GM18499 (cell line): Measurements from ENCODE around the gene CBX6.
"Not testable (repeated sequence)": the region's sequence is repeated elsewhere in the genome, so short reads cannot be mapped to it uniquely, and the experiment has no call there.

ENCODE experiments used
- ATAC-seq: cut with Tn5 transposase; IDR thresholded peaks from one replicate; pipeline ENCODE4 v1.9.1; 2021; ENCODE audit warnings: moderate number of reproducible peaks; ENCODE audit not compliant: insufficient read depth, unreplicated experiment

CBX6 gene

DNA sequence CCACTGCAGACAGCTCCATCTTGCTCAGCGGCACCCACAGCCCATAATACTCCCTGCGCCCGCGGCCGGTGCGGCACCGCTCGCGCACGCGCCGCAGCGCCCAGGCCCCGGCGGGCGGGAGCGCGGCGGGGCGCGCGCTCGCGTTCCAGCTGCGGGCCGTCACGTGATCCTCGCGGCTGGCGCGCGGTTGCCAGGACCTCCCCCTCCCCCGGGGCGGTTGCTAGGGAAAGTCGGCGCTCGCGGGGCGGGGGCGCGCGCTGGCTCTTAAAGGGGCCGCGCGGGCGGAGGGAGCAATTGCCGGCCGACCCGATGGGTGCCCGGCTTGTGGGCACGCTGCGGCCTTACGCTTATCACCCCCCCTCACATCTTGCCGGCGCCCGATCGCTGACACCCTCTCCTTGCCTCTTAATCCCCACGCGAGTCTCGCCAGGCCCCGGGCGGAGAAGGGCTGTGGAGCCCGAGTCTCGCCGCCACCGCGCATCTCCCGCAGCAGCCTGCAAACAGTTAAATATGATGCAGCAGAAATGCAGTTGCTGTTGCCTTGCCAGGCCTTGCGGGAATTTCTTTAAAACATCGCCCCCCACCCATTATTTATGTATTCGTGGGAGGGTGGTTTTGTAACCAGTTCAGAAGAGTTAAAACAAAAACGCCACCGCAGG, at the start of gene CBX6:
TSS of gene CBX6 (minus strand) at position 45 of the 659 bp plus-strand sequence. CDS start at position 19, 26 bp downstream.
- no peak for ATAC-seq

GRCh38 chr22:38921806-38922205, 49.8 kb upstream of the CBX6 start:
- ATAC-seq = no peak

DNA sequence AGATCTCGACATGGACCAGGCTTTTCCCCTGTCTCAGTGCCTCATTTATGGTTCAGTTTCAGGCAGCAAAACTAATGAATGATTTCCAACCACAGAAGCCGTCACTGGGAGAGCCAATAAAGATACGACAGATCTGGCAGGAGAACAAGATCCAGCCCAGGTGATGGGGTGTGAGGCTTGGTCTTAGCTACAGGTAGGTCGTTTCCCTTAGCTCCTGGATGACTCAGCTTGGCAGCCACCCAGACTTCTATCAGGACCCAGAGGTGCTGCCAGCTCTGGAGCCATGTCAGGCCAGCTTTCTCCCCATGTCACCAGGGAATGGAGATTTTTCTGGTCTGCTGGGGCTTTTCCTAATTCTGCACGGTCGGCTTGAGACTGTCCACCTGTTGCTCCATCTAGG, 49.1 kb upstream of the CBX6 start:
- no peak for ATAC-seq

DNA sequence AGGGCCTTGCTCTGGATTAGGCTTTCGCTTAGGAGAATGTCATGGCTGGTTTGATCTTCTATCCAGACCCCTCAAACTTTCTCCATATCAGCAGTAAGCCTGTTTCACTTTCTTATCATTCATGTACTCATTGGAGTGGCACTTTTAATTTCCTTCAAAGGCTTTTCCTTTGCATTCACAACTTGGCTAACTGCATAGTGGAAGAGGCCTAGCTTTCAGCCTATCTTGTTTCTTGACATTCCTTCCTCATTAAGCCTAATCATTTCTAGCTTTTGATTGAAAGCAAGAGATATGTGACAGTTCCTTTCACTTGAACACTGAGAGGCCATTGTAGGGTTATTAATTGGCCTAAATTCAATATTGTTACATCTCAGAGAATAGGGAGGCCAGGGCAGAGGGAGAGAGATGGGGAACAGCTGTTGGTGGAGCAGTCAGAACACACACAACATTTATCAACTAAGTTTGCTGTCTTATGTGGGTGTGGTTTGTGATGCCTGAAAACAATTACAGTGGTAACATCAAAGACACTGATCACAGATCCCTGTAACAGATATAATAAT, 47.7 kb upstream of the CBX6 start:
- no peak for ATAC-seq

DNA sequence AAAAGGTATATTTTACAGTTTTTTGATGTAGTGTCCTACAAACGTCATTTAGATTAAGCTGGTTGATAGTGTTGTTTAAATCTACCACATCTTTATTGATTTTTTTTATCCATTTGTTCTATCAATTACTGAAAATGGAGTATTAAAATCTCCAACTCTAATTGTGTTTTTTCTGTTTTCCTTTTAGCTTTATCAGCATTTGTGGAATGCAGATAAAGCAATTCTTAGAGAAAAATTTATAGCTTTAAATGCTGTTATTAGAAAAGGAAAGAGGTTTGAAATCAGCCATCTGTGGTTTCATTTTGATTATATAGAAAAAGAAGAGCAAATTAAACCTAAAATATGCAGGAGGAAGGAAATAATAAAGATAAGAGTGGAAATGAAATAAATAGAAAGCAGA, 39.4 kb upstream of the CBX6 start:
- ATAC-seq = no peak

GRCh38 chr22:38907767-38908166, 35.8 kb upstream of the CBX6 start:
- ATAC-seq = no peak

GRCh38 chr22:38906052-38906451, 34.0 kb upstream of the CBX6 start:
- no peak for ATAC-seq

- not testable (repeated sequence) for ATAC-seq
These were observed 32.1 kb upstream of the CBX6 start for GRCh38 chr22:38904052-38904617.

DNA sequence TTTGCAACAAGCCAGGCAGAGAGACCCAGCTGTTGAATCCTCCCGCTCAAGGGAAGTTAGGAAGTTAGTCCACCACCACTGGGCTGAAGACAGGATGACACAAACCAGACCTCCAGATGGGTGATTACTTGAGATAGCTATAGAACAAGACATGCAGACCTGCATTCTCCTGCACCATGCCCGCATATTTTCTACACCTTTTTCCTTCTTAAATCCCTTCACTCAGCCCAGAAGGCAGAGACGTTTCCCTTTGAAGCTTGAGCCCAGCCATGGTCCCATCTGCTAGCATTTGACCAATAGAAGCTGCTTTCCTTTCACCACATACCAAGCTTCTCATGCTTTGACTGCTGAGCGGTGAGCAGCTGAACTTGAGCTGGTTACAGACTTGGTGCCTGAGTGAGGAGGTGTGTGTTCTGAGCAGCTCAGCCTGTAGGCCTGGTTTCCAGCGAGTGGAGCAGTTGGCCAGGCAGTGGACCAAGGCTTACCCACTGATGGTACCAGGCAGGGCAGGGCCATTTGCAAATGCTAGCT, 29.2 kb upstream of the CBX6 start:
- ATAC-seq = no peak

- ATAC-seq = no peak
These were observed 28.7 kb upstream of the CBX6 start for GRCh38 chr22:38900677-38901076.

GRCh38 chr22:38891256-38891655, 19.2 kb upstream of the CBX6 start:
- no peak for ATAC-seq

DNA sequence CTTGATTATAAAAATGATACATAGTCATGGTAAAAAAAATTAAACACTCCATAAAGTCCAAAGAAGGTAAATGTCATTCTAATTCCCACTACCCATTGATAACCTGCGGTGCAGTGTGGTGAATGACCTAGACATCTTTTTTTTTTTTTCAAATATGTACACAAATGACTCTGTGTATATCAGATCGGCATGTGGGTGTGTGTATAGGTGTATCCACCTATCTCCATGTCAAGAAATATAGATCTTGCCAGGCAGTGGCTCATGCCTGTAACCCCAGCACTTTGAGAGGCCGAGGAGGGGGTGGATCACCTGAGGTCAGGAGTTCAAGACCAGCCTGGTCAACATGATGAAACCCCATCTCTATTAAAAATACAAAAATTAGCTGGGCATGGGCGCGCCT, 18.4 kb upstream of the CBX6 start:
- no peak for ATAC-seq

DNA sequence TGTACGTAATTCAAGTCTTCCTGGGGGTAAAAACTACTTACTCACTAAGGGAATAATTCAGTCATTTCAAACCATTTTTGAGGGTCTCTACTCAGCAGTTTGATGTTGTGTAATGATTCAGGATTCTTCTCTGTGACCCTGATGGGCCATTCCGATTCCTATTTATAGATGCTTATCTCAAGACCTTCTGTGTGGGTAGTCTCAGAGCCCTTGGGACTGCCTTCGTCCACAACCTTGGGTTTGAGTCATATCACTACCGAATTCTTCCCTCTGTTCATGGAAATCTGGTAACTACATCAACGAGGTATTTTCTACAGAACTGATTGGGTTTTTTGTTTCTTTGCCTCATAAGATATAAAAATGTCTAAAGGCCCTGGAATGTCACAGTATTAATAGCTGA, 14.3 kb upstream of the CBX6 start:
- ATAC-seq = no peak

GRCh38 chr22:38882972-38883622, 11.1 kb upstream of the CBX6 start:
- no peak for ATAC-seq

DNA sequence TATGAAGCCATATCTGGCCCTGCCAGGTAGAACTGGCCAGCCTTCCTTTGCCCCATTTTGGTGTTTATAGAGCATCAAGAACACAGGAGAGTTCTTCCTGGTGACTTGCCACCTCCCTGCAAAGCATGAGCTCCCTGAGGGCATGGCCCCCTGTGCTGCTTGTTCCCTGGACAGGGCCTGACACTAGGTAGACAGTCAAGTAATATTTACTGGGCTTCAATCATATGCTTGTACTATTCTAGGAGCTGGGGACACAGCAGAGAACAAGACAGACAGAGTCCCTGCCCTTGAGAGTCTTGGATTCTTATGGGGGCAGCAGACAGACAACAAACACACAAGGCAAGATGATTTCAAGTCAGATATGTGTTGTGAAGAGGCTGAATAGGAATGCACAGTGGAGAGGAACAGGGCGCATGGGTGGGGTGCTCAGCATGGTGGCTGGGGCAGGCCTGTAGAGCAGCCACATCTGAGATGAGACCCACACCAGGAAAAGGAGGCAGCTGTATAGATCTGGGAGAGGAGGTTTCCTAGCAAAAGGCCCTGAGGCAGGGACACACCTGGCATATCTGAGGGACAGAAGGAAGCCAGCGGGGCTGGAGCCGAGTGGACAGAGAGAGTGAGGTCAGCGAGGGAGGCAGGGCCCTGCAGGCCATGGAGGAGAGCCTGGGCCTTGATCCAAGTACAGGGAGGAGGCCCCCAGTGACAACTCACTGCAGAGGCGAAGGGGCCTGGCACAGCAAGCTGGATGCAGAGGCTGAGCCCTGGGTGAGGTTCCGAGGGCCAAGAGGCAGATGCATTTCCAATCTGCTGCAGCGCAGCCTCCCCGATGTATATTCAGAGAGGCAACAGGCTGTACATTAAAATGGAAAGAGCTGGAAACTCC, 10.2 kb upstream of the CBX6 start:
- no peak for ATAC-seq

- no peak for ATAC-seq
These were observed 9.5 kb upstream of the CBX6 start for GRCh38 chr22:38881464-38881871.

GRCh38 chr22:38879961-38880360, 7.9 kb upstream of the CBX6 start:
- ATAC-seq = no peak

DNA sequence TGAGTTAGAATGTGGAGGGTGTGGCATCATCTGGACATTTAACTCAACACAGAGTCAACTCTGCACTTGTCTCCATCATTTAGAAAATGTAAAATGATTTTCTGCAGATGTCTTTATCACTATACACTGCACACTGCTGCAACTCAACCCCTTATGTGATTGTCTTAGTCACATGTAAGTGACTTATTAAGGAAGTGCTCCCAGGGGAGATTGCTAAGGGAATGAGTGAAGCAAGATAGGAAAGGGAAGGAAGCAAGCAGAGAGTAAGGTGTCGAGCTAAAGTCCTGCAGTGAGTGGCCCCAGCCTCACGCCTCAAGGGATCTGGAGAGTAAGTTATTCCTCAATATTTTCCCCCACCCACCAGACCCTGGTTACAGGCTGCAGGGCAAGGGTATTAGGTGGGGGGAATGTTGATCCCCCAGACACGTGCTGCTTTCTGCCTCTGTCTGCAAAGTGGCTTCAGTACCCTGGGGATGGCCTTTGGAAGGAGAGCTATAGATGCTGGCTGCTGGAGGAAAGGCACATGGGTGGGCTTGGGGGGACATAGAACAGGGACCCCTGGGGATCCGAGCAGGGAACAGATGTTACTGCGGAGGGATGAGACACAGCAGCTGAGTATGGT, 7.2 kb upstream of the CBX6 start:
- ATAC-seq = no peak

DNA sequence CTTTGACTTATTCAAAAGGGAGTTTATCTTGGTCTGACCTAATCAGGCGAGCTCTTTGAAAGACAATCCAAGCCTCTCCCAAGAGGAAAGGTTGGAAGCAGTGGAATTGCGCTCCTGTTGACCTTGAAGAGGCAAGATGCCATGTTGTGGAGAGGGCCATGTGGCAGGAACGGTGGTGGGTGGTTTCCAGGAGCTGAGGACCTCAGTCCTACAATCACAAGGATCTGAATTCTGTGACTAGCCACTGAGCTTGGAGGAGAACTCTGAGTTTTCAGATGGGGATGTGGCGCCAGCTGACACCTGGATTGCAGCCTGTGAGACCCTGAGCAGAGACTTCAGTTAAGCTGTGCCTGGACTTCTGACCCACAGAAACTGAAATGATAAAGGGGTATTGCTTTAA, 6.0 kb upstream of the CBX6 start:
- no peak for ATAC-seq
